ENCODE measurements around the gene PSMB7.

DNA sequence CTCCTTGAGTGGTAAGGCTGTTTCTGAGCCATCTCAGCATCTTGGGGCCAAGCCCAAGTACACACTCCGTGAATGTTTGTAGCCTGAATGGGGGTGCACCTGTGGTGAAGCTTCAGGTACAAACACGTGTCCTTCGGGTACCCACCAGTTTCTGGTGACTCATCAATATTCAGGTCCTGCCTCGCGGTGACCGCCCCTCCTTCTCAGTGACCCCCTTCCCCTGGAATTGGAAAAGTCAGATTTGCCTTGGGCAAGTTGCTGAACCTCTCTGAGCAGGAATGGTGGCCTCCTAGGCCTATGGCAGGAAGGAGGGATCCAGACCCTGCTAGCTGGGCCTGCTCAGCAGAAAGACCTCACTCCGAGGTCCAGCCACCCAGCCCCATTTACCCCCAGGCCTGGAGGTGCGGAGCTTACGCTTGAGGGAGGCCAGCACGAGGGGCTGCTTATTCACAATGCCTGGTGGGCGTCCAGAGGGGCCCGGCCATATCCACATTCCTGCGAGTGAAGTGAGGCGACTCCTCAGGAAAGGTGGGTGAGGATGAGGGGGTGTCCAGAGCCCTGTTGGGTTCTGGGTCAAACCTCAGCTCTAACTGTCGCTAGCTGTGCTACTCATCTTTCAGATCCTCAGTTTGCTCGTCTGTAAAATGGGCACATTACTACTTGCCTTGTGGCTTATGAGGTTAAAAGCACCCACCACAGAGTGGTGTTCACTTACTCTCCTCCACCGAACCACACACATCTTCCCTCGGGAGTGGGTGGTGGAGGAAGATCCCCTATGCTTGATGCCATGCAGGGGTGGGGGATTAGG lies 42.0 kb upstream of the PSMB7 start:
- TF ChIP-seq, protein P1, sequence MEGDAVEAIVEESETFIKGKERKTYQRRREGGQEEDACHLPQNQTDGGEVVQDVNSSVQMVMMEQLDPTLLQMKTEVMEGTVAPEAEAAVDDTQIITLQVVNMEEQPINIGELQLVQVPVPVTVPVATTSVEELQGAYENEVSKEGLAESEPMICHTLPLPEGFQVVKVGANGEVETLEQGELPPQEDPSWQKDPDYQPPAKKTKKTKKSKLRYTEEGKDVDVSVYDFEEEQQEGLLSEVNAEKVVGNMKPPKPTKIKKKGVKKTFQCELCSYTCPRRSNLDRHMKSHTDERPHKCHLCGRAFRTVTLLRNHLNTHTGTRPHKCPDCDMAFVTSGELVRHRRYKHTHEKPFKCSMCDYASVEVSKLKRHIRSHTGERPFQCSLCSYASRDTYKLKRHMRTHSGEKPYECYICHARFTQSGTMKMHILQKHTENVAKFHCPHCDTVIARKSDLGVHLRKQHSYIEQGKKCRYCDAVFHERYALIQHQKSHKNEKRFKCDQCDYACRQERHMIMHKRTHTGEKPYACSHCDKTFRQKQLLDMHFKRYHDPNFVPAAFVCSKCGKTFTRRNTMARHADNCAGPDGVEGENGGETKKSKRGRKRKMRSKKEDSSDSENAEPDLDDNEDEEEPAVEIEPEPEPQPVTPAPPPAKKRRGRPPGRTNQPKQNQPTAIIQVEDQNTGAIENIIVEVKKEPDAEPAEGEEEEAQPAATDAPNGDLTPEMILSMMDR (IDR thresholded peaks at IDR 0.05; ENCODE audit: low read length), result no peak
- TF ChIP-seq EZH2 (optimal IDR thresholded peaks at IDR 0.05; ENCODE audit: low read depth, low read length) (no peak), EZH2phosphoT487 (IDR thresholded peaks at IDR 0.05; ENCODE audit: low read length) (no peak)

All from MM.1S (cell line).